Mucosa of gallbladder (tissue), 1 donor: ENCODE results near the gene RAB3GAP2. TPM values are rescaled to one million over a fixed set of nuclear protein-coding genes. Genes with fewer than 3 reads are reported as not detected.
"Not testable (repeated sequence)": the region's sequence is repeated elsewhere in the genome, so short reads cannot be mapped to it uniquely, and the experiment has no call there.

Source experiments
- DNase-seq: peaks from one replicate; pipeline ENCODE4 v3.0.0-alpha.2; 2020; ENCODE audit warnings: low spot score
- total RNA-seq: library from RNA; stranded (reverse); gene quantifications from one replicate; pipeline ENCODE4 v1.2.1, GENCODE V29; 2021
- donor health status: DM: no; HTN: no; CAD: no.

Gene RAB3GAP2, protein sequence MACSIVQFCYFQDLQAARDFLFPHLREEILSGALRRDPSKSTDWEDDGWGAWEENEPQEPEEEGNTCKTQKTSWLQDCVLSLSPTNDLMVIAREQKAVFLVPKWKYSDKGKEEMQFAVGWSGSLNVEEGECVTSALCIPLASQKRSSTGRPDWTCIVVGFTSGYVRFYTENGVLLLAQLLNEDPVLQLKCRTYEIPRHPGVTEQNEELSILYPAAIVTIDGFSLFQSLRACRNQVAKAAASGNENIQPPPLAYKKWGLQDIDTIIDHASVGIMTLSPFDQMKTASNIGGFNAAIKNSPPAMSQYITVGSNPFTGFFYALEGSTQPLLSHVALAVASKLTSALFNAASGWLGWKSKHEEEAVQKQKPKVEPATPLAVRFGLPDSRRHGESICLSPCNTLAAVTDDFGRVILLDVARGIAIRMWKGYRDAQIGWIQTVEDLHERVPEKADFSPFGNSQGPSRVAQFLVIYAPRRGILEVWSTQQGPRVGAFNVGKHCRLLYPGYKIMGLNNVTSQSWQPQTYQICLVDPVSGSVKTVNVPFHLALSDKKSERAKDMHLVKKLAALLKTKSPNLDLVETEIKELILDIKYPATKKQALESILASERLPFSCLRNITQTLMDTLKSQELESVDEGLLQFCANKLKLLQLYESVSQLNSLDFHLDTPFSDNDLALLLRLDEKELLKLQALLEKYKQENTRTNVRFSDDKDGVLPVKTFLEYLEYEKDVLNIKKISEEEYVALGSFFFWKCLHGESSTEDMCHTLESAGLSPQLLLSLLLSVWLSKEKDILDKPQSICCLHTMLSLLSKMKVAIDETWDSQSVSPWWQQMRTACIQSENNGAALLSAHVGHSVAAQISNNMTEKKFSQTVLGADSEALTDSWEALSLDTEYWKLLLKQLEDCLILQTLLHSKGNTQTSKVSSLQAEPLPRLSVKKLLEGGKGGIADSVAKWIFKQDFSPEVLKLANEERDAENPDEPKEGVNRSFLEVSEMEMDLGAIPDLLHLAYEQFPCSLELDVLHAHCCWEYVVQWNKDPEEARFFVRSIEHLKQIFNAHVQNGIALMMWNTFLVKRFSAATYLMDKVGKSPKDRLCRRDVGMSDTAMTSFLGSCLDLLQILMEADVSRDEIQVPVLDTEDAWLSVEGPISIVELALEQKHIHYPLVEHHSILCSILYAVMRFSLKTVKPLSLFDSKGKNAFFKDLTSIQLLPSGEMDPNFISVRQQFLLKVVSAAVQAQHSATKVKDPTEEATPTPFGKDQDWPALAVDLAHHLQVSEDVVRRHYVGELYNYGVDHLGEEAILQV (N-terminal part only)
- total RNA-seq = 36.3 TPM

DNA sequence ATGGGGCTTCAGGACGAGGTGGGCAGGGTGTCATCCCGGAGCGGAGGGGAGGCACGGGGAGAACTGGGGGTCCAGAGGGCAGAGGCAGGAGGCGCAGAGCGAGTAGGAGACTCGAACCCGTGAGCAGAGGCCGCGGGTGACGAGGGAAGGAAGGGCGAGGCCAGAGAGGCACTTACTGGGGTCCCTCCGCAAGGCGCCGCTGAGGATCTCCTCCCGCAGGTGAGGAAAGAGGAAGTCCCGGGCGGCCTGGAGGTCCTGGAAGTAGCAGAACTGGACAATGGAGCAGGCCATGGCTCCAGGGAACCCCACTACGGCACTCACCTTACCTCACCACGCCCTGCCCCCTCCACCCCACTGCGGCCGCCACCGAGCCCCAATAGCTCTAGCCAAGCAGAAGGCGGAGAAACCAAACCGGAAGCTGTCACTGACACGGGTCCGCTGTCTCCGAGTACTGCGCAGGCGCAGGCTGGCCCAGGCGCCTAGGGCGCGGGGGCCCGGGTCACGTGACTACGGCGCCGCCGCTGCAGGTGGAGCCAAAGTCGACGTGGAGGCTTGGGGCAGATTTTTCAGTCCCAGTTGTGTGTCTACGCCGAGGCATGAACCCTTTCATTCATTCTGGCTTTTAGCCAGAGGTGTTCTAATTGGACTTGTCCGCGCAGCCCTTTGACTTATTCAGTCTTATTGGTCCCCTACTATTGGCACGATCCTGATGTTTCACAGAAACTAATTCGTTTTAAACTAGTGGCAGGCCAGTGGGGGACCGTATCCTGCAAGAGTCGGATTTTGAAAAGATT, at the start of gene RAB3GAP2:
Gene RAB3GAP2, minus strand, starts transcription at position 407 of the 794 bp plus-strand sequence. Its CDS starts 116 bp downstream, at position 291.
- DNase-seq = peak; percentile 97

DNA sequence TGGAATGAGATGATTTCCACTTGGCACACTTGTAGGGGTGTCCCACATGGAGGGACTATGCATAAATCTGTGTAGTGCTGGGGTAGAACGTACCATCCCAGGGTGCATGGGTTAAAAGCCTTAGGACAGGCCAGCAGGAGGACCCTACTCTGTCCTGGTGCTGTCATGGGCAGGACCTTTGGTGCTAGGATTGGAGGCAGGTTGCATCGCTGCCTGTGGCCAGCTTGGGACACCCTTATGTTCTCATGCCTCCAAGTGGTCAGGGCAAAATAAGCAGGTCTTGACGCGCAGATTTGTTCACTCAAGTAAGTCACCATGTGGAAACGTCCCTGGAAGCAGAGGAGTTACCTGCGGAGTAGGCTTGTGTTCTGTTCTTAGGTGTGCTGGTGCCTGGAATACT, 49.5 kb upstream of the RAB3GAP2 start:
- DNase-seq = no peak

DNA sequence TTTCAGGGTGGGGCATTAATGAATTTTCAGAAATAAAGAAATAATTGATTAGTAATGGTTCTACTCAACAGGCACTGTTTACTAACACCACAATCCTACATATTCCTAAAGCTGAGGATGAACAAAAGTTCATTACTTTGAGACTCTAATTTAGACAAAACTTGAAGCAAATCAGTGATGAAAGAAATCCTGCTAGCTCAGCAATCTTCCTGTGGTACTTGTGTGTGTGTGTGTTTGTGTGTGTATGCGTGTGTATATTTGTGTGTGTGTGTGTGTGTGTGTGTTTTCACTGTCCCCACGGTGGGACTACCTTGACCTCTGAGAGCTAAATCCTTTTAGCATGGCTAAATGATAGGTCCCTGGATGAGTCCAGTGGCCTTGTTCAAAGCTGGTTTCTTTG, 48.5 kb upstream of the RAB3GAP2 start:
- DNase-seq = no peak

DNA sequence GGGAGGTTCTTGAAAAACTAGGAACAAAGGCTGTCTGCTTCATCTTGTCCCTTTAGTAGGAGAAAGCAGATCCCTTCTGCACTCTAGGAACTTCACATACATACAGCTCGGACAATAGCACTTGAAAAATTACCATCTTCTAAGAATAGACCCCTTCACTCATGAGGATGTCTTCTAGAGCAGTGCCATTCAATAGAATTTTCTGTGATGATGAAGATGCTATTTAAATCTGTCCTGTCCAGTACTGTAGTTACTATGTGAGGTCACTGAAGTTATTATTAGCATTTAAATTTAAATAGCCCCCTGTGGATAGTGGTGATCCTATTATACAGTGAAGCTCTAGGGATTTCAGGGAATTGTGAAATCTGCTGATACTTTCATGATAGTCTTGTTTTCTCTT, 46.4 kb upstream of the RAB3GAP2 start:
- DNase-seq = no peak

DNA sequence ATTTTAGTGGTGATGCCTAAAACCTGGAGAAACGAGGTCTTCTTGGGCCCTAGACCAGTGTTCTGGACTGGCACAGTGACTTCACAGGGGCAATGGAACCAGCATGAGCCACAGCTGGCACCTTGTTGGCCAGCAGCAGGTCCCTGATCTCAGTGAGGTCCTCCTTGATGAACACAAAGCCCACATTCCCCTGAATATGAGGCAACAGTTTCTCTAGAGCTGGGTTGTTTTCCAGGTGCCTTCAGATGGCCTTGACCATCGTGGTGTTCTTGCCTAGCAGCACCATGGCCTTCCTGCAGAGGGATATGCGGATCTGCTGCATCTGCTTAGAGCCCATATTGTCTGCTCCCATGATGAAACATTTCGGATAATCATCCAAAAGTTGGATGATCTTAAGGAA, 44.9 kb upstream of the RAB3GAP2 start:
- DNase-seq = no peak

DNA sequence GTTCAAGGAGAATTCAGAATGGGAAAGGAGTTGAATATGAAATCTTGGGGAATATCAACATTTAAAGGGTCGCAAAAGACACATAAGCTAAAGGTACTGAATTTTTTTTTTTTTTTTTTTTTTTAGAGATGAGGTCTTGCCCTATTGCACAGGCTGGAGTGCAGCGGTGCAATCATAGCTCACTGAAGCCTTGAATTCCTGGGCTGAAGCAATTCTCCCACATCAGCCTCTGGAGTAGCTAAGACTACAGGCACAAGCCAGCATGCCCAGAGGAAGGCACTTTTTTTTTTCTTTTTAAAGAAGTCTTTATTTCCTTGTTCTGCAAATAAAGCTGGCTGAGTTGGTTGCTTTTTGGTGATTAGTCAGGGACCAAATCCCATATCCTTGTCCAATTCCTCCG, 44.1 kb upstream of the RAB3GAP2 start:
- DNase-seq = no peak

DNA sequence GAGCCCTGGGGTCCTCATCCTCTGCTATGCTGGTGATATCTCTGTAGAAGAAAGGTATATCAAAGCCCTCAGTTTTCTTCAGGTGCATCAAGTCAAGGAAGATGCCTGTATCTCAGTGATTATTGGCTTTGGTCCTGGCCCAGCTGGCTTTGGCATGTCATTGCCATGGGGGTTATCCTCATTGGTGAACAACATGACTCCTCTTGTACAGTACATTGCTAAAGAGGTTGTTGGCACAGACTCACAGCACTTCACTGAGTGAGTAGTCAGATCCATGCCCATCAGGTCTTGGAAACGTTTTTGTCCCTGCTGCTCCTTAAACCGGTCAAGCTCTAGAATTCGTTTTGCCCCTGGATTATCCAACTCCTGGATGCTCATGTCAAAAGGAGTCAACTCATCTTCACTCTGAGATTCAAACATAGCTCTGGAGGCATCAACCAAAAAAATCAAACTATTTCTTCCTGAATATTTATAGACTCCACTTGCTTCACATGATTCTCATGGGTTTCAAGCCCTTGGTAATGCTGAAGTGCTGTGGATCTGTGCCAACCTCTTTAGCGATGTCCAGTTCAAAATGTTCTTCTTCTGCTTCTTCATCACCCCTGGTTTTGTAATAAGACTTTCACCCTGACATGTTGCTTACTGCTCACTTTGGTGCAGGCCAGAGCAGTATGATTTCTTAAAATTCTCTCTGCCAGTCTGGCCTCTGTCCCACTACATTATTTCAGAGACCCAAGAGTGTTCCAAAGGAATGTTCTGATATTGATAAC, 43.0 kb upstream of the RAB3GAP2 start:
- DNase-seq = no peak

DNA sequence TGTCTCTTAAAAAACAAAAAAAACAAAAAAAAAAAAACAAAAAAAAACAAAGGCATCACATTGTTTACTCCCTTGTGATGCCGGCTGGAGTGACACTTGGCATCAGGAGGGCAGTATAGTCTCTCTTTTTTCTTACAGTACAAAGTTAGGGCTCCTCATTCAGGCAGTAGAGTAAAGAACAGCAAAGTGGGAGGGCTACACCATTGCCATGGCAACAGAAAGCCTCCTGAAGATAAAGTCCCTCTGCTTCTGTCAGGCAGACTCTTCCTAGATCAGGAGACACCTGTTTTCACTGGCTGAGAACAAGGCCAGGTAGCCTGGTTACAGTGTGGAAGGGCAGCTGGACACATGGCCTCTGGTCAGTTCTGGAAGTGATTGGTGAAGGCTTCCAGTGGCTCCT, 41.3 kb upstream of the RAB3GAP2 start:
- DNase-seq = no peak

DNA sequence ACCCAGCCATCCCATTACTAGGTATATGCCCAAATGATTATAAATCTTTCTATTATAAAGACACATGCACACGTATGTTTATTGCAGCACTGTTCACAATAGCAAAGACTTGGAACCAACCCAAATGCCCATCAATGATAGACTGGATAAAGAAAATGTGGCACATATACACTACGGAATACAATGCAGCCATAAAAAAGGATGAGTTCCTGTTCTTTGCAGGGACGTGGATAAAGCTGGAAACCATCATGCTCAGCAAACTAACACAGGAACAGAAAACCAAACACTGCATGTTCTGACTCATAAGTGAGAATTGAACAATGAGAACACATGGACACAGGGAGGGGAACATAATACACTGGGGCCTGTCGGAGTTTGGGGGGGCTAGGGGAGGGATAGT, 37.9 kb upstream of the RAB3GAP2 start:
- DNase-seq = not testable (repeated sequence)

DNA sequence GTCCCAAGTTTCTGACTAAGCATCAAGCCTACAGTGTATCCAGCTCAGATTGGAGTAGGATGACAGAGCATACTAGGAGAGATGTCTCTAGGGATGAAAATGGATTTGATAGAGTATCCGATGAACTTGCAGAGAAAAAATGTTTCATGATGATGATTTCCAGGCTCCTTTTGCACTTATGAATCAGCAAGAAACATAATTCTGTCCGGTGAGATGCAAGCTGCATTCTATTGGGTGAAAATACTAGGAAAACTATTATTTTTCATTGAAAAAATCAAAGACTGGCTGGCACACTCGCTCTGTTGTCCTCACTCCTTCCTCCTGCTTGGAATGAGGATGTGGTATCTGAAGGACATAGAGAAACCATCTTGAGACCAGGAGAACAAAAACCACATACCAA, 35.4 kb upstream of the RAB3GAP2 start:
- DNase-seq = no peak

DNA sequence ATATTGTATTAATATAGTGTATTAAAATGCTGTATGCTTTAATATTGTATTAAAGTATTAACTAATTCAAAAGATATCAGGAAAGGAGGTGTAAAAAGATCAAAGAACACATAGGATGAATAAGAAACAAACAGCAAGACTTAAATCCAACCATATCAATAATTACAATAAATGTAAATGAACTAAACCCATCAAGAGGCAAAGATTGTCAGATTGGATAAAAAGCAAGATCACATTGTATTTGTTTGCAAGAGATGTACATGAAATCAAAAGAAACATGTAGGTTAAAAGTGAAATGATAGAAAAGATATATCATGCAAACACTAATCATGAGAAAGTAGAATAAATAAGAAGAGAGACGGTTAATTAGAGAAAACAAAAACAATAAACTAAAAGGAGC, 34.1 kb upstream of the RAB3GAP2 start:
- DNase-seq = no peak

DNA sequence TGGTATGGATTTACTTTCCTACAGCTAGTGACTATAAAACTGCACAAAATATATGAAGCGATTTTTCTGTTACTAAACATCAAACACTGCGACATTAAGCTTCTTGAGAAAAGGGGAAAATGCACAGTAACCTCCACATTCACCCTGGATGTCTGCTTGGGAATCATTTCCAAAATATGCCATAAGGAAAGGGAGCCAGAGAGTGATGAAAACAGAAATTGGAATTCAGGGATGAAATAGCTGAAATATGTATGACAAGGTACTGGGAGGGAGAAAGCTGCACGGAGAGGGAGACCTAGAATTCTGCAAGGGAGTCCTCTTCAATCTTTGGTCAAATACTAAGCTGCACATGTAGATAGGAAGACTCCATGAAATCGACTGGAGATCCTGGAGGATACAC, 31.6 kb upstream of the RAB3GAP2 start:
- DNase-seq = no peak

DNA sequence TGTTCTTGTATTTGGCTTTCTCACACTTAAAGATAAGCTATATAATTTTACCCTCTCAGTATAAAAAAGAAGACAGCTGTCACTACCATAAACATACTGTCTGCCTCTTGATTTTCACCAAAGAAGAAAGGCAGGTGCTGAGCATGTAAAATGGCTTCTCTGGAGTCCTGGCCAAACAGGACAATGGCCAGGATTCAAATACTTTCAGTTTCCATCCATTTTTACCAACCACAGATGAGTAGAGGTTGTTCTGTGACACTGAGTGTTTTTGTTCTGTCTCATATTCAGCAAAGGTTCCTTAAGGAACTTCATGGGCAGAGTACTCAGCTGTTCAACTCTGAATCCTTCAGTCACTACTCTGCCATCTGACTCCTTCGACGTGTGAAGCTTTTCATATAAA, 29.4 kb upstream of the RAB3GAP2 start:
- no peak for DNase-seq

DNA sequence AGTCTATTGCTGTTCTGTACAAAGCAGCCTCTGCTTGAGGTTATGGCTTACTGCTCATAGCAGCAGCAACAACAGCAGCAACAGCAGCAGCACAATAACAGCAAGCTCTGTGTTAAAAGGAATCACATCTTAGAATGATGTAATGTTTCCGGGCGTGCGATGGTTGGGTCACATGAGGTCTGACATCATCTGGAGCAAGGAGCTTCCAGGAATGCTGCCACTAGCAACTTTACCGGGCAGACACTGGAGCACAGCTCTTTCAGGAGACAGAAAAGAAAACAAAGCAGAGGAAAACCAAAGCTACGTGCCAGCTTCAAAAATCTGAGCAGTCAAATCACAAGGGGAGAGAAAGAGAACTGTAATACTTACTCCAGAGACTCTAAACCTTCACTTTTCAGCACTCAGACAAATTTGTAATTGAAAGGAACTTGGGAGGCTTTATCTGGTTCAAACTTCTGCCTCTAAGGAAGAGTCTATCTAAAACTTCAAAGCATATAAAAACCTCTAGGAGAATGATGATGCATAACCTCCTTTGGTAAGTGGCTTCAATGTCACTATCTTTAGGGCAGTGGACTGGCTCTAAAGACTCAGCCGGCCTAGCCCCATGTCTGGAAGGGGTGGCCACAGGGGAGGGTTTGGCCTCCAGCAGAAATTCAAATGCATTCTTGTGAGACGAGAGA, 28.3 kb upstream of the RAB3GAP2 start:
- peak; percentile 69 for DNase-seq

DNA sequence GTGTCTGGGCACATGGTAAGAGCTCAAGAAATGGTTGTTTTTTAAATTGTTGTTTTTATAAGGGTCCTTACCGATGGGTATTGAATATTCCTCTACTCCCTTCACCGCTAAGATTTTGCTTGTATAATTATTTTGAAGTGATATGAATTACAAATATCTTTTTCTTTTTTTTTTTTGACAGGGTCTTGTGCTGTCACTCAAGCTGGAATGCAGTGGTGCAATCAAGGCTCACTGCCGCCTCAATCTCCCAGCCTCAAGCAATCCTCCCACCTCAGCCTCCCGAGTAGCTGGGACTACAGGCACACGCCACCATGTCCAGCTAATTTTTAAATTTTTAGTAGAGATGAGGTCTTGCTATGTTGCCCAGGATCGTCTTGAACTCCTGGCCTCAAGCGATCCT, 27.1 kb upstream of the RAB3GAP2 start:
- no peak for DNase-seq

DNA sequence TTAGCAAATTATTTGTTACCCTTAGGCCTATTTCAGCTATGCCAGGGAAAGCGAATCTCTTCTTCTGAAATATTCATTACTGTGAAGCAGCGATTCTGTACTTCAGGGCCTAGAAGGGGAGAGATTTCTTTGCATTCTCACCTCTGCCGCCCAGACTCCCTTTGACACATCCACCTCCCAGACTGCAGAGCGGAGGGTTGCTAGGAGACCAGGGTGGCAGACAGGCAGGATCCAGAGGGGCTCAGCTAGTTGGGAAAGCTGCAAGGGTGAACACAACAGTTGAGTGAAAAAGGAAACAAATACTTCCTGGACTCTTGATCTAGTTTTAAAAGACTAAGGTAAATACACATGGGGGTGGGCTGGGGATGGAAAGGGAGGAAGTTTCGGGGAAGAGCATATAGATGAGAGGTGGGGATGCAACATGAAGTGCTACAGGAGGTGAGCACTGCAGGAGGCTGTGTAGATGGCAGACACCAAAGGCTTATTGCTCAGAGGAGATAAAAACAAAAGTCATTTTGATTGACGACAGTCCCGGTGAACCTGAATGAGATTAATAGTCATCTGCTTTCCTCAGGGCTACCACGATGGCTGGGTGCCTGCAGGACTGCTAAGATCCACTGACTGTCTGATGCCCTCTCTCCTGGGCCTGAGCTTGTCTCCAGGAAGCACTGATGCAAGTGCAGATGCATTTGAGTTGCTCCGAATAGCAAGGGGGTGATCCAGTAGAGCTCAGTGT, 26.4 kb upstream of the RAB3GAP2 start:
- no peak for DNase-seq

DNA sequence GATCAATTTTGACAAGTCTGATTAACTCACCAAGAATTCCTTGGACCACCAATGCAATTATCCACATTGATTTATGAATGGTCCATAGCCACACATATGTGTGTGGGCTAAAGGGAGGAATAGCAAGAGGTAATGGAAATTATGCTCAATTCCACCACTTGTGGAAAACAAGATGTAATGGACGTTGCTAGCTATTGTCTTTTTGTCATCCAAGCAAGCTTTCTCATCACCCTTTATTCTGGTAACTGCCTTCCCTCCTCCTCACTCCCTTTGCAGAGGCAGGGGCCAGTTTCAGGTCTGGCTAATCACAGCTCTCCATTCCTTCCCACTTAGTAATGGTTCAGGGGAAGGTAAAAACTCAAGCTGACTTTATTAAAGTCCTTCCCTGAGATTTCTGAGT, 24.7 kb upstream of the RAB3GAP2 start:
- no peak for DNase-seq

DNA sequence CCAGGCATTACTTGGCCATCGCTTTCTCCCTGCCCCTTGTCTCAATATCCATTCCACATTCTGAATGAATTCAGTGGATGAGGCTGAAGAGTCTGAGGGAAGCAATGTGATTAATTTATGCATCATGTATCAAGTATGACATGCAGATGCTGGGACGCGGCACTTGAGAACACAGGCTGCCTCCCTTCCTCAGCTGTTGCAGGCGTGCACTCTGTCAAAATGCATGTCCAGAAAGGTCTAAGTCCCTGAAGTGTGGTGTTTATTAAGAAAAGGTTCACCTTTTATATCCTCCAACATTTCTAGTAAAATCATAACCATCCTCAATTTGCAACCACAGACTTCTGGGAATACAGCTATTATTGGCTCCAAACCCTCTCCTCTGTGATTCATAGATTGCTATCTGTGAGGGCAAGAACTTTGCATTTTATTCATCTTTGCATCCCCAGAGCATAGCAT, 22.6 kb upstream of the RAB3GAP2 start:
- no peak for DNase-seq

DNA sequence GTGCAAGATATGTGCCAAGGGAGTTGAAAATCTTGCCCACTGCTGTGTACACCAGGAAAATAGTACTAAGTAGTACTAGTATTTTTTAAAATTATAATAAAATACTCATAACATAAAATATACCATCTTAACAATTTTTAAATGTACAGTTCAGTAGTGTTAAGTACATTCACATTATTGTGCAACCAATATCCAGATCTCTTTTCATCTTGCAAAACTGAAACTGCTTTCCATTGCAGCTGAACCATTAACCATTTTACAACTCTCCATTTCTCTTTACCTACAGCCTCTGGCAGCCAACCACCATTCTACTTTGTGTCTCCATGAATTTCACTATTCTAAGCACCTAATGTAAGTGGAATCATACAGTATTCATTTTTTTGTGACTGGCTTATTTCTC, 19.3 kb upstream of the RAB3GAP2 start:
- no peak for DNase-seq
